ENCODE measurements around the gene SMNDC1. TPM values are rescaled to one million over a fixed set of nuclear protein-coding genes. Genes with fewer than 3 reads are reported as not detected.
A peak's percentile ranks its signal among the peaks of the same experiment; 100 is the strongest.

SMNDC1 gene
- total RNA-seq, 1 donor from 2014 or later, result 35.6 TPM

DNA sequence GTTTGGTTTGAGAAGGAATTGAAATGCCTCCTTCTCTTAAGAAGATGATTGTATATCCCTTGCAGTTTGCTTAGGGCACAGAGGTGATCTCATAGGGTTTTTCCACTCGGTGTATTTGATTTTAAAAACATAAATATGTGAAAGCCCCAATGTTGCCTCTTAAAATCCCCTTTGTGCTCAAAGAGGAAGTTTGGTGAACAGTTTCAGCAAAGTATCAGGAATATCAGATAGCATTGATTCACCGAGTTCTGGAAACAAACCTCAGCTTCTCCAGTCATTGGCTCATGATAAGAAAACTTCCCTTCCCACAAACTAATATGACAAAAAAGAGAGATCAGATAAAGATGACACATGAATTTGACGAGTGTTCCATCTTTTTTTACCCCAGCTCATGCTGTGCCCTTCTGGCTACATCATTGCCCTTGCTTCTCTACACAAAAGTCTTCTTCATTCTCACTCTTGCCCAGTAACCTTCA lies 20.1 kb upstream of the SMNDC1 start:
- peaks cover 49% of the 10 kb centered on the region for H3K4me1 Mint-ChIP-seq
- ChIA-PET CTCF (interaction anchor here (0.8 to 4.8 kb wide), 3 partner anchors 15 to 90 kb away, joined by 3 to 46 read pairs (median 5); no protein-coding TSS in a partner anchor), POLR2A (interaction anchor here (0.8 to 8.3 kb wide), 16 partner anchors 10 to 178 kb away, joined by 3 to 218 read pairs (median 5); partner anchors contain the start of gene DUSP5)
- H3K36me3 Mint-ChIP-seq (ENCODE audit: low read depth), result no peaks in the 10 kb centered on the region
- H3K27ac Mint-ChIP-seq, result peak overlapping the region; percentile 92
- peaks cover 16% of the 10 kb centered on the region for H3K9me3 Mint-ChIP-seq
- no peak for TF ChIP-seq CTCF (IDR thresholded peaks at IDR 0.05)
- peak; percentile 81 for ATAC-seq (ENCODE audit: low read depth)
- no peak for DNase-seq
- H3K27me3 Mint-ChIP-seq, result no peaks in the 10 kb centered on the region
- intact Hi-C loops (cut with micrococcal nuclease), result loop anchor here (1.0 kb wide), 4 partner anchors 14 to 211 kb away; no protein-coding TSS in a partner anchor
- H3K4me3 Mint-ChIP-seq, result peak overlapping the region; percentile 57

DNA sequence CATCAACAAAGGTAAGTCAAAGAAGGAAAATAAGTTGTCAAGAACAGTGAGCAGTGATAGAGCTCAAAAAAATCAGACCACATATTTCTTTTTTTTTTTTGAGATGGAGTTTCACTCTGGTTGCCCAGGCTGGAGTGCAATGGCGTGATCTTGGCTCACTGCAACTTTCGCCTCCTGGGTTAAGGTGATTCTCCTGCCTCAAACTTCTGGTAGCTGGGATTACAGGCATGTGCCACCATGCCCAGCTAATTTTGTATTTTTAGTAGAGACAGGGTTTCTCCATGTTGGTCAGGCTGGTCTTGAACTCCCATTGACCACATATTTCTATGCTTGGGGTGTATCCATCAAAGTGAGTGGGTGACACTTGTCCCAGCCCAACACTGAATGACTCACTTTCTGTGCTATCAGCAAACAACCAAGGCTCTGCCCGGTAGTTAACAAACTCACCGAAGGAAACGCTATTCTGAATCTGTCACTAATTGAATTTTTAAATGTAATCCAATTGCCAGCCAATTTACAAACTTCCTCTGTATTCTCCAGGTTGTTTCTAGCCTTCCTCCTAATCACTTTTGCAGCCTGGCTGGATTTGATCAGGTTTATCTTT lies 19.6 kb upstream of the SMNDC1 start:
- intact Hi-C loops (cut with micrococcal nuclease), result loop anchor here (1.0 kb wide), 3 partner anchors 13 to 90 kb away; no protein-coding TSS in a partner anchor
- peak overlapping the region; percentile 57 for H3K4me3 Mint-ChIP-seq
- TF ChIP-seq CTCF (IDR thresholded peaks at IDR 0.05), result no peak

DNA sequence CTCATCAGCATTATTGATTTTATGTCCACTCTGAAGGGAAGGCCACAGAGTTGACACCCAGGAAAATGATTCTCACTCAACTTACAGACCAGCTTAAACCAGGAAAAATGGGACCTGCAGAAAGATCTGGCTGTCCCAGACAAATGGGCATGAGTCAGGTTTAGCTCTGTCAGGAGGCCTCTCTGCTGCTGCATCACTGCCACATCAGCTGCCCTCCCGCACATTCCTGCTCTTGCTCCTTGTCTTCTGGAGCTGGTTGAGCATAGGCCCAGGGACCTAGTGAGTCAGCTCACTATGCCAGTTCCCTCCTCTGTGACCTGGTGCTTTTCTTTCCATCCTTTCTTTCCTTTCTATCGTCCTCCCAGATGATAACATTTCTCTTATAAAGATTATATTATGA lies 18.8 kb upstream of the SMNDC1 start:
- Mint-ChIP-seq H3K4me1 (peaks cover 49% of the 10 kb centered on the region), H3K27me3 (no peaks in the 10 kb centered on the region), H3K27ac (peak overlapping the region; percentile 92), H3K4me3 (no peak overlapping the region), H3K36me3 (ENCODE audit: low read depth) (no peaks in the 10 kb centered on the region), H3K9me3 (peaks cover 11% of the 10 kb centered on the region)
- ChIA-PET CTCF (interaction anchor here (4.8 kb wide), 1 partner anchor 31 kb away, joined by 46 read pairs; no protein-coding TSS in a partner anchor), POLR2A (interaction anchor here (0.6 to 8.3 kb wide), 13 partner anchors 9 to 247 kb away, joined by 3 to 218 read pairs (median 5); partner anchors contain the start of genes SMC3 and SMNDC1)
- no peak for TF ChIP-seq CTCF (IDR thresholded peaks at IDR 0.05)
- ATAC-seq (ENCODE audit: low read depth) (no peak), DNase-seq (no peak)
- intact Hi-C loops (cut with micrococcal nuclease), result no loop called here

More for the DNA sequence above, 19.6 kb upstream of the SMNDC1 start:
- Mint-ChIP-seq H3K9me3 (peaks cover 11% of the 10 kb centered on the region), H3K36me3 (ENCODE audit: low read depth) (no peaks in the 10 kb centered on the region), H3K4me1 (peaks cover 49% of the 10 kb centered on the region), H3K27ac (peak overlapping the region; percentile 92), H3K27me3 (no peaks in the 10 kb centered on the region)
- no peak for DNase-seq
- ChIA-PET CTCF (interaction anchor here (0.8 to 4.8 kb wide), 3 partner anchors 15 to 91 kb away, joined by 3 to 46 read pairs (median 5); no protein-coding TSS in a partner anchor), POLR2A (interaction anchor here (0.6 to 8.3 kb wide), 18 partner anchors 10 to 246 kb away, joined by 3 to 218 read pairs (median 5); partner anchors contain the start of genes DUSP5, SMC3 and SMNDC1)
- peak; percentile 62 for ATAC-seq (ENCODE audit: low read depth)

- DNase-seq (no peak), ATAC-seq (ENCODE audit: low read depth) (no peak)
- H3K4me3 Mint-ChIP-seq, result no peak overlapping the region
- H3K27ac Mint-ChIP-seq, result peak overlapping the region; percentile 32
- peaks cover 11% of the 10 kb centered on the region for H3K9me3 Mint-ChIP-seq
- POLR2A ChIA-PET, result interaction anchor here (1.0 to 8.3 kb wide), 3 partner anchors 8 to 177 kb away, joined by 3 to 218 read pairs (median 17); no protein-coding TSS in a partner anchor
- intact Hi-C loops (cut with micrococcal nuclease), result no loop called here
- H3K36me3 Mint-ChIP-seq (ENCODE audit: low read depth), result no peaks in the 10 kb centered on the region
- TF ChIP-seq CTCF (IDR thresholded peaks at IDR 0.05), result no peak
- peaks cover 44% of the 10 kb centered on the region for H3K4me1 Mint-ChIP-seq
- CTCF ChIA-PET, result interaction anchor here (1.4 kb wide), 1 partner anchor 32 kb away, joined by 3 read pairs; no protein-coding TSS in a partner anchor
- H3K27me3 Mint-ChIP-seq, result no peaks in the 10 kb centered on the region
Measured at GRCh38 chr10:110321869-110322620, 17.3 kb upstream of the SMNDC1 start.
